Measurements from ENCODE around the gene PNPLA8.

DNA sequence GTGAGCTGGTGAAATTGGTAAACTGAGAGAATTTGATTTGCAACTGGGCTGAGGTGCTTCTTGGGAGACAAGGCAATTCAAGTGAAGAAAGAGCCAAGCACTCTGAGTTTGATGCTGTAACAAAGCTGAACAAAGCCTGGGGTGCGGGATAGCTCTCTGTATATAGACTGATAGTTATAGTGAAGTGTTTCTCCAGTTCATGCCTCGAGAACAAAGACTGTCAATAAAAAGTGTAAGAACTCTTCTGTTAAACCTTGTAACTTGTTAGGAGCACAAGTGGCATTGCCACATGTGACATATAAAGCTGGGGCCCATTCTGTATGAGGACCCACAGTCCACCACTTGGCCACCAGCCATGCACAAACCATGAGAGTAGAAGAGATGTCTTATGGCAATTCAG lies 11.3 kb upstream of the PNPLA8 start:
- no peak for TF ChIP-seq POLR2A (IDR thresholded peaks at IDR 0.05; ENCODE audit: low read length)
- TF ChIP-seq GATA1 (IDR thresholded peaks at IDR 0.05; ENCODE audit: low read depth, low read length), result no peak

Data from erythroblast (primary cell).